HEK293T (cell line): ENCODE data around the gene SLC6A6.

ENCODE experiments used
- CTCF ChIA-PET: fragments of 350-600 bp; formaldehyde crosslinking; extraction: SDS; loops from one replicate; lab custom pipeline; 2021; ENCODE audit warnings: antibody characterized with exemption, inconsistent platforms; lab: Yijun Ruan, JAX
- POLR2A ChIA-PET: fragments of 350-600 bp; formaldehyde crosslinking; extraction: SDS; loops from one replicate; lab custom pipeline; 2020; ENCODE audit warnings: antibody characterized with exemption, inconsistent platforms; lab: Yijun Ruan, JAX
- DNase-seq: peaks from one replicate; pipeline ENCODE4 v3.0.0; 2012; ENCODE audit warnings: mixed read lengths; ENCODE audit errors: extremely low spot score
- ARNT ChIP-seq: fragments of 450-650 bp; IDR thresholded peaks from 2 replicates; pipeline ENCODE4 v1.6.1; 2017; ENCODE audit warnings: mild to moderate bottlenecking
- BHLHE40 ChIP-seq: fragments of 450-650 bp; IDR thresholded peaks from 2 replicates; pipeline ENCODE4 v1.6.1; 2016; ENCODE audit warnings: mild to moderate bottlenecking, moderate library complexity, borderline replicate concordance
- CTBP1 ChIP-seq: fragments of 450-650 bp; IDR thresholded peaks from 2 replicates; pipeline ENCODE4 v1.6.1; 2016; ENCODE audit warnings: borderline replicate concordance
- ELF4 ChIP-seq: fragments of 450-650 bp; IDR thresholded peaks from 2 replicates; pipeline ENCODE4 v1.6.1; 2017; ENCODE audit warnings: antibody characterized with exemption
- FOXA1 ChIP-seq: fragments of 450-650 bp; IDR thresholded peaks from 2 replicates; pipeline ENCODE4 v1.6.1; 2016; ENCODE audit warnings: mild to moderate bottlenecking
- FOXK2 ChIP-seq: fragments of 450-650 bp; IDR thresholded peaks from 2 replicates; pipeline ENCODE4 v1.6.1; 2016; ENCODE audit warnings: mild to moderate bottlenecking
- FOXM1 ChIP-seq: fragments of 450-650 bp; IDR thresholded peaks from 2 replicates; pipeline ENCODE4 v1.6.1; 2017; ENCODE audit warnings: mild to moderate bottlenecking, borderline replicate concordance
- HDGF ChIP-seq: fragments of 450-650 bp; IDR thresholded peaks from 2 replicates; pipeline ENCODE4 v1.6.1; 2017; ENCODE audit warnings: antibody characterized with exemption, borderline replicate concordance
- L3MBTL2 ChIP-seq: fragments of 450-650 bp; conservative IDR thresholded peaks from 2 replicates; pipeline ENCODE4 v1.6.1; 2016; ENCODE audit warnings: mild to moderate bottlenecking
- LEF1 ChIP-seq: fragments of 450-650 bp; IDR thresholded peaks from 2 replicates; pipeline ENCODE4 v1.6.1; 2017; ENCODE audit warnings: mild to moderate bottlenecking, borderline replicate concordance
- NFRKB ChIP-seq: fragments of 450-650 bp; IDR thresholded peaks from 2 replicates; pipeline ENCODE4 v1.6.1; 2016; ENCODE audit warnings: mild to moderate bottlenecking, moderate library complexity
- SP1 ChIP-seq: fragments of 450-650 bp; IDR thresholded peaks from 2 replicates; pipeline ENCODE4 v1.6.1; 2017
- SUZ12 ChIP-seq: fragments of 450-650 bp; IDR thresholded peaks from 2 replicates; pipeline ENCODE4 v1.6.1; 2016; ENCODE audit warnings: mild to moderate bottlenecking
- TARDBP ChIP-seq: fragments of 450-650 bp; IDR thresholded peaks from 2 replicates; pipeline ENCODE4 v1.6.1; 2016
- ZNF384 ChIP-seq: fragments of 450-650 bp; IDR thresholded peaks from 2 replicates; pipeline ENCODE4 v1.6.1; 2016
- TF ChIP-seq, protein P1 (sequence below): fragments of 450-650 bp; IDR thresholded peaks from 2 replicates; pipeline ENCODE4 v1.6.1; 2016

Gene SLC6A6

DNA sequence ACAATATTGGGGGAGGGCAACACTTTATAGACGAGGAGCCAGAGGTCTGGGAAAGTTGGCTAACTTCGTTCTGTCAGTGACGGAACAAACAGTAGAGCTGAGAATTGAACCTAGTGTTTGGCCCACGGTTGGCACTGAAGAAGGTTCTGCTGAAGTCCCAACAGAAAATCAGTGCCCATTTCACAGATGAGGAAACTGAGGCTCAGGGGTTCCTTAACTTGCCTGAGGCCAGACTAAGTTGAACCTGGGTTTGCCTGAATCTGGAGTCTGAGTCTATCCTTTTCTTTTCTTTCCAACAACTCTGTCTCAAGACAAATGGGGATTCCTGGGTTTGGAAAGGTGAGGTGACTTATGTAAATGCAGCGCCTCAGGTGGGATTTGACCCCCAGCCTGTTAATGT, 55.1 kb downstream of the SLC6A6 start:
- TF ChIP-seq SP1 (no peak), NFRKB (no peak), LEF1 (no peak), L3MBTL2 (no peak), SUZ12 (no peak), TARDBP (no peak), FOXA1 (no peak), ZNF384 (no peak), FOXK2 (no peak), ARNT (no peak), CTBP1 (no peak), HDGF (no peak), FOXM1 (no peak), BHLHE40 (no peak)
- POLR2A ChIA-PET = no interaction called here
- no peak for DNase-seq
- CTCF ChIA-PET = interaction anchor here (1.6 to 2.0 kb wide), 2 partner anchors 11 to 254 kb away, joined by 7 to 9 read pairs; no protein-coding TSS in a partner anchor

DNA sequence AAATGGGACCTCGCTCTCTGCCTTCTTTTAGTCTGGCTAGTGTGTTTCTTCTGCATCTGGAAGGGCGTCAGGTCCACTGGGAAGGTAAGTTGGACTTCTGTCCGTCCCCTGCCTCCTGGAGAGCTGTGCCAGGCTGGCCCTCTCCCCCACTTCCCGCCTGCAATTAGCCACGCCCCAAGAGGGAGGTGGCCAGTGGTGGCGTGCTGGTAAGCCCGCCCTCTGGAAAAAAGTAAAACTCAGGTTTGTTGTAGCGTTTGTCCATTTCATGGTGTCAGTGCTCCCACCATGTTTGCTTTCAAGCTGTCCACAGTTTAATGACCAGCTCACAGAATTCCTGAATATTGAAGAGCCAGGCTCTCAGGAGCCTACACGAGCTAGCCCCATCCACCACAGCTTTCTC, 55.6 kb downstream of the SLC6A6 start:
- no peak for TF ChIP-seq FOXM1
- no peak for TF ChIP-seq BHLHE40
- TF ChIP-seq L3MBTL2 = no peak
- TF ChIP-seq SUZ12 = no peak
- TF ChIP-seq, protein P1, sequence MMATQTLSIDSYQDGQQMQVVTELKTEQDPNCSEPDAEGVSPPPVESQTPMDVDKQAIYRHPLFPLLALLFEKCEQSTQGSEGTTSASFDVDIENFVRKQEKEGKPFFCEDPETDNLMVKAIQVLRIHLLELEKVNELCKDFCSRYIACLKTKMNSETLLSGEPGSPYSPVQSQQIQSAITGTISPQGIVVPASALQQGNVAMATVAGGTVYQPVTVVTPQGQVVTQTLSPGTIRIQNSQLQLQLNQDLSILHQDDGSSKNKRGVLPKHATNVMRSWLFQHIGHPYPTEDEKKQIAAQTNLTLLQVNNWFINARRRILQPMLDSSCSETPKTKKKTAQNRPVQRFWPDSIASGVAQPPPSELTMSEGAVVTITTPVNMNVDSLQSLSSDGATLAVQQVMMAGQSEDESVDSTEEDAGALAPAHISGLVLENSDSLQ = no peak
- no peak for TF ChIP-seq ARNT
- TF ChIP-seq FOXA1 = no peak
- TF ChIP-seq FOXK2 = no peak
- TF ChIP-seq ELF4 = no peak
- no peak for TF ChIP-seq NFRKB
- no peak for TF ChIP-seq ZNF384
- TF ChIP-seq SP1 = no peak
- no peak for TF ChIP-seq HDGF
- no peak for TF ChIP-seq TARDBP
- no peak for TF ChIP-seq CTBP1
- TF ChIP-seq LEF1 = no peak
- DNase-seq = no peak
- ChIA-PET POLR2A (interaction anchor here (1.5 kb wide), 1 partner anchor 193 kb away, joined by 3 read pairs; the partner anchor contains the start of gene CCDC174), CTCF (interaction anchor here (1.8 to 2.0 kb wide), 2 partner anchors 10 to 255 kb away, joined by 7 to 11 read pairs; no protein-coding TSS in a partner anchor)

- TF ChIP-seq ELF4 (no peak), BHLHE40 (no peak), L3MBTL2 (no peak), TARDBP (no peak), FOXM1 (no peak), FOXA1 (no peak), HDGF (no peak), SUZ12 (no peak), LEF1 (no peak), FOXK2 (no peak), ZNF384 (no peak), CTBP1 (no peak), ARNT (no peak), SP1 (no peak), NFRKB (no peak)
- TF ChIP-seq, protein P1 = no peak
- POLR2A ChIA-PET = interaction anchor here (1.5 kb wide), 1 partner anchor 193 kb away, joined by 3 read pairs; the partner anchor contains the start of gene CCDC174
- CTCF ChIA-PET = interaction anchor here (0.6 to 2.0 kb wide), 3 partner anchors 9 to 255 kb away, joined by 3 to 11 read pairs (median 7); no protein-coding TSS in a partner anchor
- DNase-seq = no peak
Measured at GRCh38 chr3:14458434-14459275, 56.2 kb downstream of the SLC6A6 start.

GRCh38 chr3:14459384-14459783, 57.0 kb downstream of the SLC6A6 start:
- ChIA-PET CTCF (interaction anchor here (0.6 to 2.0 kb wide), 4 partner anchors 8 to 1779 kb away, joined by 3 to 11 read pairs (median 5); no protein-coding TSS in a partner anchor), POLR2A (interaction anchor here (1.5 kb wide), 1 partner anchor 192 kb away, joined by 3 read pairs; the partner anchor contains the start of gene CCDC174)
- DNase-seq = no peak
- TF ChIP-seq CTBP1 = no peak
- no peak for TF ChIP-seq ZNF384
- TF ChIP-seq SP1 = no peak
- no peak for TF ChIP-seq FOXA1
- no peak for TF ChIP-seq ELF4
- no peak for TF ChIP-seq FOXM1
- TF ChIP-seq SUZ12 = no peak
- TF ChIP-seq HDGF = no peak
- TF ChIP-seq, protein P1 = no peak
- TF ChIP-seq ARNT = no peak

DNA sequence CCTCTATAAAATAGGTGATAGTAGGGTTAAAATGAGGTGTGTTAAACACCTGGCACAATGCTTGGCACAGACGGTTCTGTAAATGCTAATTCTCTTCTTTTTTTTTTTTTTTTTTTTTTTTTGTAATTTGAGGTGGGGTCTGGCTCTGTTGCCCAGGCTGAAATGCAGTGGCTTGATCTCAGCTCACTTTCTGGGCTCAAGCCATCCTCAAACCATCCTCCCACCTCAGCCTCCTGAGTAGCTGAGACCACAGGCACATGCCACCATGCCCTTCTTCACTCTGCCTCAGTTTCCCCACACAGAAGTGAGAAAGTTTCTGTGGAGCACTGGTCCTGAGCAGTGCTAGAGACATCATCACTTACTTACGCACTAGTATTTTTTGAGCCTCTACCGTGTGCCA, 57.4 kb downstream of the SLC6A6 start:
- ChIA-PET POLR2A (no interaction called here), CTCF (interaction anchor here (0.6 kb wide), 1 partner anchor 1780 kb away, joined by 3 read pairs; no protein-coding TSS in a partner anchor)
- TF ChIP-seq, protein P1 = no peak
- no peak for TF ChIP-seq ZNF384
- TF ChIP-seq ARNT = no peak
- no peak for TF ChIP-seq TARDBP
- TF ChIP-seq L3MBTL2 = no peak
- TF ChIP-seq FOXA1 = no peak
- no peak for TF ChIP-seq CTBP1
- TF ChIP-seq HDGF = no peak
- TF ChIP-seq BHLHE40 = no peak
- no peak for TF ChIP-seq FOXM1
- no peak for TF ChIP-seq ELF4
- no peak for TF ChIP-seq SUZ12
- DNase-seq = no peak
